Osteocyte (in vitro differentiated cells): ENCODE measurements around the gene LIPJ. TPM values are rescaled to one million over a fixed set of nuclear protein-coding genes. Genes with fewer than 3 reads are reported as not detected.

ENCODE experiments used
- DNase-seq: peaks from one replicate; pipeline ENCODE4 v3.0.0; 2021; ENCODE audit warnings: mixed read lengths; ENCODE audit not compliant: unreplicated experiment; ENCODE audit errors: extremely low spot score
- H3K27ac Mint-ChIP-seq: one replicate; pipeline ENCODE4 v1.8.0; 2021; ENCODE audit warnings: mild to moderate bottlenecking, mixed read lengths; ENCODE audit not compliant: unreplicated experiment
- H3K27me3 Mint-ChIP-seq: one replicate; pipeline ENCODE4 v1.8.0; 2021; ENCODE audit warnings: mixed read lengths; ENCODE audit not compliant: unreplicated experiment
- H3K36me3 Mint-ChIP-seq: one replicate; pipeline ENCODE4 v1.8.0; 2021; ENCODE audit warnings: mixed read lengths; ENCODE audit not compliant: unreplicated experiment
- H3K4me1 Mint-ChIP-seq: one replicate; pipeline ENCODE4 v1.8.0; 2021; ENCODE audit warnings: mixed read lengths; ENCODE audit not compliant: unreplicated experiment
- H3K4me3 Mint-ChIP-seq: one replicate; pipeline ENCODE4 v1.8.0; 2021; ENCODE audit warnings: mild to moderate bottlenecking, moderate library complexity, mixed read lengths; ENCODE audit not compliant: unreplicated experiment
- H3K9me3 Mint-ChIP-seq: one replicate; pipeline ENCODE4 v1.8.0; 2021; ENCODE audit warnings: mixed read lengths; ENCODE audit not compliant: unreplicated experiment
- CTCF ChIP-seq: fragments of 200-600 bp; sonication (generic); IDR thresholded peaks from 2 replicates; pipeline ENCODE4 v1.5.0; 2021; ENCODE audit warnings: antibody characterized with exemption, mild to moderate bottlenecking, moderate library complexity
- total RNA-seq: library from RNA; stranded (reverse); gene quantifications from 2 replicates; pipeline ENCODE4 v1.2.1, GENCODE V29; 2021

Gene LIPJ
- total RNA-seq, 1 donor from 2014 or later = not detected

GRCh38 chr10:88542522-88542921 lies 44.0 kb upstream of the LIPJ start:
- TF ChIP-seq CTCF = no peak
- Mint-ChIP-seq H3K36me3 (no peaks in the 10 kb centered on the region), H3K4me1 (peaks cover 15% of the 10 kb centered on the region), H3K27me3 (no peaks in the 10 kb centered on the region), H3K9me3 (no peaks in the 10 kb centered on the region), H3K27ac (no peak overlapping the region), H3K4me3 (no peak overlapping the region)
- no peak for DNase-seq

GRCh38 chr10:88544140-88544870 lies 42.3 kb upstream of the LIPJ start:
- TF ChIP-seq CTCF = no peak
- Mint-ChIP-seq H3K27ac (no peak overlapping the region), H3K9me3 (no peaks in the 10 kb centered on the region), H3K27me3 (no peaks in the 10 kb centered on the region), H3K4me3 (no peak overlapping the region), H3K36me3 (no peaks in the 10 kb centered on the region), H3K4me1 (peaks cover 15% of the 10 kb centered on the region)
- no peak for DNase-seq

- H3K27me3 Mint-ChIP-seq = no peaks in the 10 kb centered on the region
- H3K27ac Mint-ChIP-seq = no peak overlapping the region
- DNase-seq = no peak
- no peaks in the 10 kb centered on the region for H3K36me3 Mint-ChIP-seq
- no peaks in the 10 kb centered on the region for H3K9me3 Mint-ChIP-seq
- peaks cover 12% of the 10 kb centered on the region for H3K4me1 Mint-ChIP-seq
- H3K4me3 Mint-ChIP-seq = no peak overlapping the region
- TF ChIP-seq CTCF = no peak
Observed at GRCh38 chr10:88545359-88545758, 41.2 kb upstream of the LIPJ start.

- H3K4me1 Mint-ChIP-seq = peaks cover 3% of the 10 kb centered on the region
- no peak for DNase-seq
- no peak overlapping the region for H3K27ac Mint-ChIP-seq
- no peaks in the 10 kb centered on the region for H3K27me3 Mint-ChIP-seq
- no peaks in the 10 kb centered on the region for H3K9me3 Mint-ChIP-seq
- no peak for TF ChIP-seq CTCF
- H3K4me3 Mint-ChIP-seq = no peak overlapping the region
- H3K36me3 Mint-ChIP-seq = no peaks in the 10 kb centered on the region
Observed at GRCh38 chr10:88546497-88546896, 40.1 kb upstream of the LIPJ start.

GRCh38 chr10:88551246-88551645 lies 35.3 kb upstream of the LIPJ start:
- H3K27ac Mint-ChIP-seq = no peak overlapping the region
- no peaks in the 10 kb centered on the region for H3K27me3 Mint-ChIP-seq

More at GRCh38 chr10:88551246-88551645, 35.3 kb upstream of the LIPJ start:
- DNase-seq = no peak
- Mint-ChIP-seq H3K4me3 (no peak overlapping the region), H3K9me3 (no peaks in the 10 kb centered on the region), H3K4me1 (no peaks in the 10 kb centered on the region), H3K36me3 (no peaks in the 10 kb centered on the region)
- TF ChIP-seq CTCF = no peak
